ENCODE data around the gene LMBR1.
A peak's percentile ranks its signal among the peaks of the same experiment; 100 is the strongest.
"Not testable (repeated sequence)": the region's sequence is repeated elsewhere in the genome, so short reads cannot be mapped to it uniquely, and the experiment has no call there.

Gene LMBR1

GRCh38 chr7:156759143-156759542 lies 133.8 kb downstream of the LMBR1 start:
- DNase-seq (ENCODE audit: low spot score): no peak

DNA sequence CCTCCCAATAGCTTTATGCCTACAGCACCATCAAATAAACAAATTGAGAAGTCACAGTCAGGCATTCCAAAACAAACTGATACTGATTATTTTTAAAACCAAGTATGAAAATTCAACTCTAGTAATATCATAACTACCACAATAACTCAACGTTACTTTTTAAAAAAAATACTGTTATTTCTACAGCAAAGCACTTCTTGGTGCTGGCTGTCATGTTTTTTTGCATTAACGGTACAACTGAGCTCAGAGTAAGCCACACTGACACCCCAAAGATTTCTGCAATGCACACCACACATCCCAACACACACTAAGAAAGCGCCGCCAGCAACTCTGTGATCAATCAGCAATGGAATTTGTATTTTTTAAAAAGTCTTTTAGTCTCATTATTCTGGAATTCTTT lies 138.8 kb downstream of the LMBR1 start:
- DNase-seq (ENCODE audit: low spot score): no peak

DNA sequence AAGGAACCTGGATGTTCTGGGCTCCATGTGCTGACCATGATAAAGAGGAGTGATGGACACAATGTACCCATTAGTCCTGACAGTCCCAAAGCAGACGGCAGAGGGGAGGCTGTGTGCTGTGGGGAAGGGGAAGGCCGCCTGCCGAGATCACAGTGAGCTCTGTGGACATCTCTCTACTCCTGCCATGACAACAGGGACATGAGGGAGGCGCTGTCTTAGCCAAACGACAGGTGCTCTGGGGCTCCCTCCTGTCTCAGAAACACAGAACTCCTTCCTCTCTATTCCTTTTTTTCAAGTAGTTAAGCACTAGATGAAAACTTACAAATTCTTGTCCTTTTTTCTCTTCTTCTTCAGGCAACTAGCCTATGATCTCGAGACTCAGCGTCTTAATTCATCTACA lies 139.4 kb downstream of the LMBR1 start:
- no peak for DNase-seq (ENCODE audit: low spot score)

GRCh38 chr7:156753229-156753560 lies 139.8 kb downstream of the LMBR1 start:
- no peak for DNase-seq (ENCODE audit: low spot score)

GRCh38 chr7:156752367-156753228 lies 140.4 kb downstream of the LMBR1 start:
- no peak for DNase-seq (ENCODE audit: low spot score)

DNA sequence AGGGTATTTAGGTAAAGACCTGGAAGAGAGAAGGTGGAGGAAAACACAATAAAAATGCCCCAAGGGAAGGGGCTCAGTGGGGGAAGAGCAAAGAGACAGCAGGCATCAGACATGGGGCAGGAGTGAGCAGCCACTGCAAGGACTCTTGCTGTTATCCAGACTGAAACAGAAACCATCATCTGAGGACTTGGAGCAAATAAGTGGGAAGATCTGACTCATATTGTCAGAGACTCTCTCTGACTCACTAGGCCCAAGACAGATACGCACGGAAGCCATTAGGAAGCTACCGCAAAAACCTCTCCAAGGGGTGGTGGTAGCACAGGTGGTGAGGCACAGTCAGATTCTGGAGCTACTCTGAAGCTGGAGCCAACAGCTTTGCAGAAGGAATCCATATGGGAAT lies 141.7 kb downstream of the LMBR1 start:
- DNase-seq (ENCODE audit: low spot score): peak; percentile 58

- DNase-seq (ENCODE audit: low spot score): no peak
These were observed 145.3 kb downstream of the LMBR1 start for GRCh38 chr7:156747718-156748117.

- DNase-seq (ENCODE audit: low spot score): no peak
These were observed 146.1 kb downstream of the LMBR1 start for GRCh38 chr7:156746891-156747290.

GRCh38 chr7:156739596-156739995 lies 153.4 kb downstream of the LMBR1 start:
- no peak for DNase-seq (ENCODE audit: low spot score)

- DNase-seq (ENCODE audit: low spot score): no peak
These were observed 157.1 kb downstream of the LMBR1 start for GRCh38 chr7:156735851-156736250.

DNA sequence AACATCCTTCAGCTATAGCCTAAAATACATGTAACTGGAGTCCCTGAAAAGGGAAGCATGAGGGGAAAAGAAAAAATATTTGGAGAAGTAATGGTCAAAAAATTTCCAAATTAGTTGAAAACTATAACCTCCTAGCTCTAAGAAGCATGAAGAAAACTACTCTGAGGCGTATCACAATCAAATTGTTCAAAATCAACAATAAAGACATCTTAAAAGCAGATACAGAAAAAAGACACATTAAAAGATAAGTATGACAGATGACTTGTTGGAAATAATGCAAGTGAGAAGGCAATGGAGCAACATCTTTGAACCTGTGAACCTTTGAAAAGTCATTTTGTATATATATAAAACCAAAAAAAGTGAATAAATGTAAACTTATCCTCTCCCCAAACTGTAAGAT lies 159.3 kb downstream of the LMBR1 start:
- DNase-seq (ENCODE audit: low spot score): no peak

GRCh38 chr7:156732091-156732625 lies 160.8 kb downstream of the LMBR1 start:
- peak; percentile 6 for DNase-seq (ENCODE audit: low spot score)

DNA sequence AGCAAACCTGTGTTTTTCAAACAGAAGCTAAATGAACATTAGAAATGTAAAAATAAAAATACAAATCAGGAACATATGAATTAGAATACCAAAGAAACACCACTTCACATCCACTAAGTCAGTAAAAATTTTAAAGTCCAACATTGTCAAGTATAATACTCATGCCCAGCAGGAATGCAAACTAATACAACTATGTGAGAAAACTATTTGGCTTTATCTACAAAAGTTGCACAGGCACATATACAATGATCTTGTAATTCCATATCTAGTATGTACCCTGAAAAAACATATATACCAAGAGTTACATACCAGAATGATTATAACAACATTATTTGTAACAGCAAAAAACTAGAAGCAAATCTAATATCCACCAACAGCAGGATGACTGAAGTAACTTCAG lies 161.3 kb downstream of the LMBR1 start:
- peak; percentile 7 for DNase-seq (ENCODE audit: low spot score)

GRCh38 chr7:156725936-156726335 lies 167.0 kb downstream of the LMBR1 start:
- DNase-seq (ENCODE audit: low spot score): no peak

- DNase-seq (ENCODE audit: low spot score): no peak
These were observed 167.9 kb downstream of the LMBR1 start for GRCh38 chr7:156725073-156725472.

DNA sequence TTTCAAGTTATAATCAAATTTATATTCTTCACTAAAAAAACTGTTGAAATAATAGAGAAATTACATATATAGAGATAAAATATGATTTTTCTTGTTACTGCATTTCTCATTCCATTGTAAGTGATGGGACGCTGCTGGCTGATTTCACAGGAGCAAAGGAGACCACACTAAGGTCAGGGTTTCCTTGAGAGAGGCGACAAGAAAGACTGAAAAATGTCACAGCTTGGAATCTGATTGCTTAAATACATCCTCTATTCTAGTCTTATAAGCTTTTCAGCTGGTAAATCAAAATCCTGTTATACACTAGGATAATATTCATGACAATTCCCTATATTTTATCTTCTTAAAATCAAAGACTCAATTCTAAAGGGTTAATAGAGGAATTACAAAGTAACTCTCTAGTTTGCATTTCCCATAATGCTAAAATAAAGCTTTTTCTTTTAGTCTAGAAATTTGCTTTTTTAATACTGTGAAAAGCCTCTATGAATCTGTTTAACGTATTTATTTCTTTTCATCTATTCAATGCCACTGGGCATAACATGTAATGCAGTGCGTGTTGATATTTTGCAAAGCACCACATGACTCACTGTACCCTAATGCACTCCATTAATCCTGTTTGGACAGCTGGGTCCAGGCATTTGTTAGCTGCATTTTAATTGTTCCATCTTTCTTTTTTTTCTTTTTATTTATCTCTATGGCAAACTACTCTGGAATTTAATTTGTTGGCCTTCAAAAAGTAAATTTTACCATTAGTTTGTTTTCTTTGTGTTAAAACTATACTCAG lies 170.7 kb downstream of the LMBR1 start:
- no peak for DNase-seq (ENCODE audit: low spot score)

DNA sequence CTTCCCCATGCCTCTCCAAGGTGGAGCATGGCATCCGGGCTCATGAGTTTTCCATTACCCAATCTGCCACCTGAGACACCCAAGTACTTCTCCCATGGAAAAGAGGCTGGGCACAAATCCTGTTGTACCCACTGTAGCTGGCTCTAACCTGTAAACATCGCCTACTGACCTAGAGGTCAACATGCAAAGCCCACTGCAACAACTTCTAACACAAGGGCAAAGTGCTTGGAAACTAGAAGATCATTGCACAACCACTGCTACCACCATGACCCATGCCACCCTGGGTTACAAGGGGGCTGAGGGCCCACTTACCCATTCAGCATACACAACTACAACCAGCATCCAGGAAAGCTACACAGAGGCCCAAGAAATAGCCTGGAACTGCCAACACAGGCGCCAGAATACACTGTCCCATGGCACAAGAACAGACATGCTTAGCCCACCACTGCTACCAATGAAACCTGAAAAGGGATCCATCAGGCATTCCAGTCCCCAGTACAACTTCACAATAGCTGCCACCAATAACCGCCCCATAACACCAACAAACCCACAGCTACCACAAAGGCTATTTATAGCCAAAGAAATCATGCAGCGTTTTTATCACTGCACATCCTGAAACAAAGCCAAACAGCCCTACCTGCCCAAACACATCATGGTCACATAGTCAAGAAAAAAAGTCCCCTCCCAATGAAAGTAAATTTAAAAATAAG lies 189.1 kb downstream of the LMBR1 start:
- DNase-seq (ENCODE audit: low spot score): no peak

DNA sequence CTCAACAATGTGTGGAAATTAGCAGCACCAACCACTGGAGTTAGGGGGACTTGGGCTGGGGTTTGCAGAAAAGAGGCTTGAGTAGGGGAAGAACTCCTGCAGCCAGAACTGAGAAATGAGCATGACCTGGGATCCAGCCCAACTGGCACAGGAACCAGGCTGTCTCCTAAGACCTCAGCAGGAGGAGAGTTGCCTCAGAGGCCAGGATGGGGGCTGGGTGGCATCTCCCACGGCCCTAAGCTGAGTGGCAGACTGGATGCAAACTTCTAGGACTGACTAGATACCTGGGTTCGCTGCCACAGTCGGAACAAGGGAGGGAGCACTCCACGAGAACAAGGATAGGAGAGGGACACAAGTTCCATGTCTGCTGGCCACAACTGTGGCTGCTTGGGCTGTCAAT lies 189.8 kb downstream of the LMBR1 start:
- DNase-seq (ENCODE audit: low spot score): no peak

DNA sequence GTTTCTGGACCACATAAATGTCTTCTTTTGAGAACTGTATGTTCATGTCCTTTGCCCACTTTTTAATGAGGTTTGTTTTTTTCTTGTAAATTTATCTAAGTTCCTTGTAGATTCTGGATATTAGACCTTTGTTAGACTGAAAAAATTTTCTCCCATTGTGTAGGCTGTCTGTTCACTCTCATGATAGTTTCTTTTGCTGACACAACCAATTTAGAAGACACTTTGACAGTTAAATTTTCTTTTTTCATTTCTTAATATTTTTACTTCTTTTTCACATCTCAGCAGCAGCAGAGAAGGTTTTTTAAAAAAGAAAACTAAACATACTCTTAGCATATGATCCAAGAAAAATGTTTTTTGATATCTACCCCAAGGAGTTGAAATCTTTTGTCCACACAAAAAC lies 190.6 kb downstream of the LMBR1 start:
- no peak for DNase-seq (ENCODE audit: low spot score)

GRCh38 chr7:156701787-156702186 lies 191.2 kb downstream of the LMBR1 start:
- DNase-seq (ENCODE audit: low spot score): not testable (repeated sequence)

- DNase-seq (ENCODE audit: low spot score): not testable (repeated sequence)
These were observed 194.5 kb downstream of the LMBR1 start for GRCh38 chr7:156698512-156698911.

- not testable (repeated sequence) for DNase-seq (ENCODE audit: low spot score)
These were observed 195.7 kb downstream of the LMBR1 start for GRCh38 chr7:156697283-156697682.

GRCh38 chr7:156693627-156694026 lies 199.4 kb downstream of the LMBR1 start:
- no peak for DNase-seq (ENCODE audit: low spot score)

Measured in GM03348 (cell line).